NCI-H128 (cell line): ENCODE measurements around the gene FGF4.

Source experiments
- DNase-seq: peaks from one replicate; lab custom pipeline; 2025; ENCODE audit not compliant: unreplicated experiment; lab: John Stamatoyannopoulos, UW

FGF4 gene

GRCh38 chr11:69775163-69775755 lies at the start of gene FGF4:
TSS of gene FGF4 (minus strand) at chr11:69775341. CDS start at chr11:69775084, 257 bp downstream.
- DNase-seq = no peak

- no peak for DNase-seq
Measured at GRCh38 chr11:69823641-69824265, 48.6 kb upstream of the FGF4 start.

GRCh38 chr11:69822676-69823494 lies 47.7 kb upstream of the FGF4 start:
- no peak for DNase-seq

- no peak for DNase-seq
Measured at GRCh38 chr11:69821511-69822040, 46.4 kb upstream of the FGF4 start.

GRCh38 chr11:69820441-69820840 lies 45.3 kb upstream of the FGF4 start:
- DNase-seq = no peak

- DNase-seq = no peak
Measured at GRCh38 chr11:69819541-69820070, 44.5 kb upstream of the FGF4 start.

- no peak for DNase-seq
Measured at GRCh38 chr11:69818603-69819441, 43.7 kb upstream of the FGF4 start, which contains the start of gene FGF3. TSS of gene FGF3 (minus strand) at chr11:69819416. CDS start at chr11:69818933, 483 bp downstream.

- no peak for DNase-seq
Measured at GRCh38 chr11:69818231-69818602, 43.1 kb upstream of the FGF4 start.

- DNase-seq = no peak
Measured at GRCh38 chr11:69817265-69818230, 42.4 kb upstream of the FGF4 start.

GRCh38 chr11:69816671-69817070 lies 41.5 kb upstream of the FGF4 start:
- no peak for DNase-seq

- no peak for DNase-seq
Measured at GRCh38 chr11:69815973-69816372, 40.8 kb upstream of the FGF4 start.

- DNase-seq = no peak
Measured at GRCh38 chr11:69814902-69815301, 39.8 kb upstream of the FGF4 start.

- DNase-seq = no peak
Measured at GRCh38 chr11:69814411-69814810, 39.3 kb upstream of the FGF4 start.

- DNase-seq = no peak
Measured at GRCh38 chr11:69813839-69814238, 38.7 kb upstream of the FGF4 start.

- no peak for DNase-seq
Measured at GRCh38 chr11:69812946-69813345, 37.8 kb upstream of the FGF4 start.

GRCh38 chr11:69812256-69812655 lies 37.1 kb upstream of the FGF4 start:
- no peak for DNase-seq

- DNase-seq = no peak
Measured at GRCh38 chr11:69811431-69811830, 36.3 kb upstream of the FGF4 start.

- DNase-seq = no peak
Measured at GRCh38 chr11:69810289-69811118, 35.4 kb upstream of the FGF4 start.

GRCh38 chr11:69808667-69809086 lies 33.5 kb upstream of the FGF4 start:
- DNase-seq = no peak
